ENCODE data around the gene SENP1.

SENP1 gene

DNA sequence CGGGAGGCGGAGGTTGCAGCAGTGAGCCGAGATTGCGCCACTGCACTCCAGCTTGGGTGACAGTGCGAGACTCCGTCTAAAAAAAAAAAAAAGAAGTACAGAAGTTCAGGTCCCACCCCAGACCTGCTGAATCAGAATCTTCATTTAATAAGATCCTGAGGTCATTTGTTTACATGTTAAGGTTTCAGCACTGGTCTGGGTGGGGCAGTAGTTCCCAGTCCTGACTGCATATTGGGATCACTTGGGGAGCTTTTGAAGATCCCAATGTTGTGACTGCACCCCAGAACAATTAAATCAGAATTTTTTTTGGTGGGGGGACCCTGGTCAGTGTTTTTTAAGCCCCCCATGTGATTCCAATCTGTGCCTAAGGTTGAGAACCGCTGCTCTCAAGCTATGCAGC lies 89.9 kb downstream of the SENP1 start:
- no peak for DNase-seq

GRCh38 chr12:48015129-48015528 lies 90.8 kb downstream of the SENP1 start:
- DNase-seq: no peak

DNA sequence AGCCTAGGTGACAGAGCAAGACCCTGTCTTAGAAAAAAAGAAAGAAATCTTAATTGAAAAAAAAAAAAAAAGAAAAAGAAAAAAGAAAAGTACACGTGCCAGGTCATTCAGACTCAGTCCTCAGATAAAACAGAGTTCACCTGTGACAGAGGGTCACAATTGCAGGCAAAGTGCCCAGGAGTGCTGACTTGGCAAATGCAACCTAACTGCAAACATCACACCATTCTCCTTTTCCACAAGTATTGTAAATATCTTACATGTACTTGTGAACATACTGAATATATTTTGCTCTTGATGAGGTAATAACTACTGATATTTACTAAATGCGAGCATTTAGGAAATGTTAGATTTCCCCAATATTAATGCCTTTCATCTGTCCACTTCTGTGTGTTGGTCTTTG lies 92.6 kb downstream of the SENP1 start:
- DNase-seq: no peak

GRCh38 chr12:48012070-48012469 lies 93.8 kb downstream of the SENP1 start:
- DNase-seq: no peak

GRCh38 chr12:48010366-48010970 lies 95.4 kb downstream of the SENP1 start:
- no peak for DNase-seq

- no peak for DNase-seq
Measured at GRCh38 chr12:48009471-48009870, 96.4 kb downstream of the SENP1 start.

DNA sequence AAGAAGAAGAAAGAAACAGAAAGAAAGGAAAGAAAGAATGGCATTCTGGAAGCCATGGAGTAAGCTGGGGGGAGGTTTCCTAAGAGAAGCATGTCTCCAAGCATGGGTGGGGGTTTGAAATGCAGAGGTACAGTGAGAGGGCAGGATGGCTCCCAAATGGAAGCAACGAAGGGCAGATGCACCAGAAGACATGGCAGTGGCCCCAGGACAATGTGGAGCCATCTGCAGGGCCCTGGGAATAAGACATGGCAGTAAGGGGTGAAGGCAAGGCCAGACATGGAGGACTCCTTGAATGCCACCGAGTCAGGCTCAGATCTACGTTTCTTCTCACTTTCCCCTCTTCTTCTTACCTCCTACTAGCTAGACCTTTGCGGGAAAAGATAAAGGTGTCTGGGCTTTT lies 96.9 kb downstream of the SENP1 start:
- no peak for DNase-seq

DNA sequence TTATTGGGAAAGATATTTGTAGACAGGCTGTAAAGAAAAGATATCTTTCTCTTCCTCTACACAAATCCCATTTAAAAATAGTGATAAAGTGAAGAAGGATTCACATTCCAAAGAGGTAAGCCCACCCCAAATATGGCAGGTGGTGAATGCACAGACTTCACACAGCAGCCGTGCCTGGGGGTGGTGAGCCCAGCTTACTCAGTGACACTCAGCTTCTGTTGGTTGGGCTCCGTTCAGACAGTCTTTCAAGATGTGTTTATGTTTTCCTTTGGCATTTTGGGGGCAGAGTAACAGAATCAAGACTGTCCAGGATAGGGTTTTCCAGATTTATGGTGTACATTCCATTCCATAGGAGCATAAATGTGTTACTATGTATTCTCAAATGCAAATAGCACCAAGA lies 97.5 kb downstream of the SENP1 start:
- DNase-seq: no peak

GRCh38 chr12:48007206-48007605 lies 98.7 kb downstream of the SENP1 start:
- no peak for DNase-seq

- no peak for DNase-seq
Measured at GRCh38 chr12:48005750-48006021, 100.2 kb downstream of the SENP1 start.

GRCh38 chr12:48005001-48005749 lies 100.7 kb downstream of the SENP1 start:
- no peak for DNase-seq

DNA sequence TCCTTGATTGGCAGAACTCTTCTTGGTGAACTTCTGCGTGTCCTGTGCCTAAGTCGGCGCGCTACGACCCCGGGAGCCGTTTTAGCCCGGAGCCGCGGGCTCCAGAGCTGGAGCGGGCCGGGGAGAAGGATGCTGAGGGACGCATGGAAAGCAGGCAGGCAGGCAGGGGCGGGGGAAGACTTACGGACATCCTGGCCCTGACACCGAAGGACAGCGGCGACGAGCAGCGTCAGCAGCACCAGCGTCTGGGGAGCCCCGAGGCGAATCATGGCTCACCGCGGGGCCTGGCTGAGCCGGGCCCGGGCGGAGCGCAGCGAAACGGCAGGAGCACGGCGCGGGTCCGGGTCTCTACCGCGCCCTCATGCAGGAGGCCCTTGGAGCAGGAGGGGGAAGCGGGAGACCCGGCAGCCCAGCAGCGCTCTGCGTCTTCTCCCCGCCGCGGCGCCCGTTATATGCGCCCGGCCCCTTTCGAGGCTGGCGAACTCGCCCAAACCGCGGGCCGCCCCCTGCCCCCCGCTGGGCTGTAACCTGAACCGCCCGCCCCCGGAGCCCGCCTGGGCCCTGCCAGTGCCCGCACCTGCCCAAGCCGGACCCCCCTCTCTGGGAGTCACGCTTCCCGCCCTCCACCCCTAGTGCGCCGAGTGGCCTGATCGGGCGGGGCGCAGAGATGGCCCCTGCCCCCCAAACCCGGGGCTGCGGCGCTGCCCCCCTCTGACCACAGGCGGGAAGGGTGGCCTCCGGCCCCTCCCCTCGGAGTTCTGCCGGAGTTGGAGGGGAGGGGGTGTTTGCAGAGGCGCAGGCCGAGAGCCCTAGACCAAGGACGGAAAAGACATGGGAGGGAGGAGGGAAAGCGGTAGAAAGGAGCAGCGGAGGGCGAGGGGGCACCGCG lies 101.6 kb downstream of the SENP1 start, which contains the start of gene COL2A1:
Gene COL2A1, minus strand, starts transcription at position 424 of the 889 bp plus-strand sequence. Its CDS starts 155 bp downstream, at position 269.
- peak; percentile 41 for DNase-seq

DNA sequence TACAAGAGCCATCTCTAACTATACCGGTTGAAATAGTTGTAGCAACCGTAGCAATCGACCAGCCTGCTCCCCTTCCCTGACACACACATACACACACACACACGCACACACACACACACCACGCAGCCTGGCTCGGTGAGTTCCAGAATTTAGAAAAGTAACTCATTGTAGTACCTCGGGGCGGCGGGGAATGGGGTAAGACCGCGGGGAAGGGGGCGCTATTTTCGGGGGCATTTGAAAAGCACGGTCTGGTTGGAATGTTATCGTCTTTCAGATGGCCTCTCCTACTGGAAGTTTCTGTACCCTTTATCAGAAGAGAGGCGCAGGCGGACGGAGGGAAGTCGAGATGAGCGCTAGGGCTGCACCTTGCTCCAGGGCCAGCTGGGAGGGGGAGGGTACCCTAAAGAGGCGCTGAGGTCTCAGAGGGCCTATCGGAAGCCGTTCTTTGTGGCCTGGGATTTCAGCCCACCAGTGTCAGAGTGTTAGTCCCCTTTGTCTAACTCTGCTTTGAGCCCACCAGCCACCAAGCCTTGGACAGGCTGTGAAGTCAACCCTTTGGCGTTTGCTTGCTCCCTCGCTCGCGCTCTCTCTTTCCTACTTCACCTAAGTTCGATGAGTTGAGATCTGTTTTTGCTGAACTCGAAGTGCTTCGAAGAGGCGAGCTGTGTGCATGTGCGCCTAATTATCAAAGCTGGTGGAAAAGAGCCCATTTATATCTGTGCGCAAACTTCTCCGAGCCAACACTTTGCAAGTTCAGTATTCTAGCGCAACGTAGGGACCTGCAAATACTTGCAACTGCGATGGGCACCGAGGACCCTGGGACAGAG lies 102.4 kb downstream of the SENP1 start:
- DNase-seq: no peak

DNA sequence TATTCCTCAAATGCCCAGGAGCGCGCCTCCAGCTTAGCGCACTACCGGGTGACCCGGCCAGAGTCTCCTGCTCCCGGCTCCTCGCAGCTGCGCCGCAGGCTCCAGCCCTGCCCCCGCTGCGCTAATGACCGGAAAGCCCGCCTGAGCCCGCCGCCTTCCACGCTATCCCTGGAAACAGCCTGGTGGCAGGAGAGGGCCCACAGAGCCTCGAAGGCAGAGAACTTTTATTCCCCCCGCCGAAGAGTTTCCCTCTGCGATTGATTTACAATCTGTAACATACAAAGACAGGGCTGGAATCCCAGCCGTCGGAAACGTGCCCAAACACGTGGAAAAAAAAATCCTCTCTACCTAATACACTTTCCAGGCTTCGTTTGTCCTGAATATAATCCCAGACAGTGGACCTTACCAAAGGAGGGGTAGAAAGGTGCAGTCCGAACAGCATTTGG lies 103.1 kb downstream of the SENP1 start:
- no peak for DNase-seq

DNA sequence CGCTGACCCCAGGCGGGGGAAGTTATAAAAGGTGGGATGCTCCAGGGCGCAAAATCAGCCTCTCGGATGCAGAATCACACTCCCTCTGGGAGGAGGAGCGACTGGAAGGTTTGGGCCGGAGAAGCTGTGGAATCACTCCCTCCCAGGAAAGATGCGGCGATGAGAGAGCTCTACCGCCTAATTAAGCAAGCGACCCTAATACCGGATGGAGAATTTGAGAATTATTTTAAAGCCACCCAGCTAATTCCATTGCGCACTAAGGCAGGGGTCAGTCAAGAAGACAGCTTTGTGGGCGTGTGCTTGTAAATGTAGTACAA lies 103.5 kb downstream of the SENP1 start:
- DNase-seq: peak; percentile 25

GRCh38 chr12:48001505-48002413 lies 104.1 kb downstream of the SENP1 start:
- DNase-seq: peak; percentile 51

DNA sequence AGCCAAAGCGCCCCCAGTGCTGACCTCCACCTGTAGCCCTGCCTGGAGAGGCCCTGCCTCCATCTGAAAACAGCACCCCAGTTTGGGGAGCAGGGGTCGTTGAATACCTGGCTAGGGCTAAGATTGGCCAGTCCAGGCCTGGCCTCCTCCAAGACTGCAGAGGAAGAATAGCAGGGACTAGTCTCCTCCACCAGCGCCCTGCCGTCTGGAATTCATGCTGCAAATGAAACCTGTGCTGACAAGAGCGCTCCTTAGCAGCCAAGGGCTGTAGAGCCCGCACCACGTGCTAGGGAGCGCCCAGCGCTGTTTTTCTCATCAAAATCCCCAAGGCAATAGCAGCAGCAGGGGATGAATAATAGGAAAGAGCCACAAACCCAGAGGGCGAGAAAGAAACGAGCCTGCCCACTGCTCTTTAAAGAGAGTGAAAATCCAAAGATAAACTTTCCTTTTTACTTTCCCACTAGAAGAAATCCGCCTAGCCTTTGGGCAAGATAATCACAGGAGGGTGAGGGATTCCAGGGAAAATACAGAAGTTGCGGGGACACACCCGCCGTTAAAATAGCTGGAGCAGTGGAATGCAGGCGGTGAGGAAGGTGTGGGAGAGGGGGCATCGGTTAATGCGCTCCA lies 104.9 kb downstream of the SENP1 start:
- peak; percentile 28 for DNase-seq

GRCh38 chr12:47999816-48000215 lies 106.1 kb downstream of the SENP1 start:
- DNase-seq: no peak

DNA sequence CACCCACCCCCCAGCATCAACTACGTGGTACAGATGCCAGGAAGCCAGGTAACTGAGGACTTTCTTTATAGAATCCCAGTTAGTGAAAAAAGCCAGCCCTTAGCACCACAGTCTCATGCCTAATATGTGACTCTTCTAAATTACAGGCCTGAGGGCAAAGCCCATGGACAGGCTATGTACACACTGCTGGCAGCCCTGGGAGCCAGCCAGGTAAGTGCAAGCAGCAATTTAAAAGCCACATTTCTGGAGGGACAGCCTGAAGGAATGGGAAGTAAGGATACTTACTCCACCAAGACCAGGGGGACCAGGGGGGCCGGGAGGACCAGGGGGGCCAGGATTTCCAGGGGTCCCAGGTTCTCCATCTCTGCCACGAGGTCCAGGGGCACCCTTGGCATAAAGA lies 108.6 kb downstream of the SENP1 start:
- DNase-seq: no peak

GRCh38 chr12:47995981-47996401 lies 109.9 kb downstream of the SENP1 start:
- no peak for DNase-seq

DNA sequence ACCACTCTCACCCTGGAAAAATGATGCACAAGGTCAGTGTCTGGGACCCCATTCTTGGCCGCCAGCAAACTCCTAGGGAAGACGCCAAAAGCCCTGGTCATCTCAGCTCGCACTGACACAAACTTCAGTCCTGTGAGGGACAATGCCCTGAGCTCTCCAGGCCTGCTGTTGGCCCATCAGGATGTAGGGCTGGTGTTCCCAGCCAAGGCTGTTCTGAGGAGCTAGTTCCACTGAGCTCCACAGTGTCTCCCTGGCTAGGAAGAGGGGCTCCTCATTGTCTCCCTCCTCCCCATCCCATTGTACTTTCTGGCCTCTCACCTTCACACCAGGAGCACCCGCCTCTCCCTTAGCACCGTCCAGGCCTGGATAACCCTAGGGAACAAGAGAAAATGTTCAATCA lies 112.4 kb downstream of the SENP1 start:
- no peak for DNase-seq
